CD14-positive monocyte (primary cell): ENCODE results near the gene DNMBP. TPM values are rescaled to one million over a fixed set of nuclear protein-coding genes. Genes with fewer than 3 reads are reported as not detected.

Source experiments
- DNase-seq, 3 donors: peaks; one replicate each; pipeline ENCODE4 v3.0.0-alpha.2; 2011 to 2022
- H2AFZ ChIP-seq: 2 replicates; pipeline ENCODE4 v1.6.0; 2012; ENCODE audit warnings: mild to moderate bottlenecking, low read depth, low read length, inconsistent platforms; ENCODE audit not compliant: insufficient read depth, poor library complexity, severe bottlenecking
- H3K27ac ChIP-seq, 2 donors: 1 replicate in 1 of 2; 2 replicates in 1 of 2; pipeline ENCODE4 v1.5.1; 2012 to 2013; ENCODE audit warnings: low read length in 2 of 2, control low read depth in 1 of 2, inconsistent platforms in 1 of 2, low read depth in 1 of 2, mild to moderate bottlenecking in 1 of 2
- H3K27me3 ChIP-seq, 2 donors: one replicate each; pipeline versions ENCODE4 v1.6.0 to v1.6.1; 2011 to 2013; ENCODE audit warnings: low read length in 2 of 2; ENCODE audit not compliant: control insufficient read depth in 2 of 2, insufficient read depth in 2 of 2
- H3K36me3 ChIP-seq, 2 donors: replicated peaks in 1 of 2; 1 replicate in 1 of 2; 2 replicates in 1 of 2; pipeline versions ENCODE4 v1.5.1 to v1.6.1; 2012 to 2013; ENCODE audit warnings: low read length in 2 of 2, control low read depth in 1 of 2, inconsistent platforms in 1 of 2, mild to moderate bottlenecking in 1 of 2; ENCODE audit not compliant: insufficient read depth in 2 of 2, control insufficient read depth in 1 of 2
- H3K4me1 ChIP-seq, 2 donors: 1 replicate in 1 of 2; 2 replicates in 1 of 2; pipeline versions ENCODE4 v1.5.1 to v1.6.1; 2012 to 2013; ENCODE audit warnings: low read length in 2 of 2, control low read depth in 1 of 2, inconsistent platforms in 1 of 2, mild to moderate bottlenecking in 1 of 2, moderate library complexity in 1 of 2; ENCODE audit not compliant: insufficient read depth in 2 of 2, control insufficient read depth in 1 of 2
- H3K4me2 ChIP-seq: replicated peaks from 2 replicates; pipeline ENCODE3; 2012; ENCODE audit warnings: low read length, moderate library complexity, mild to moderate bottlenecking; ENCODE audit not compliant: poor library complexity, severe bottlenecking; ENCODE audit errors: extremely low read depth
- H3K4me3 ChIP-seq, 3 experiments: fragments of 200-600 bp in 1 of 3; sonication (generic) in 1 of 3; replicated peaks in 1 of 3; 1 replicate in 2 of 3; 2 replicates in 1 of 3; pipeline ENCODE4 v1.5.1; 2011 to 2013; ENCODE audit warnings: low read length in 3 of 3, mild to moderate bottlenecking in 3 of 3, control low read depth in 2 of 3, low read depth in 2 of 3, inconsistent platforms in 1 of 3, moderate library complexity in 1 of 3
- H3K79me2 ChIP-seq: 2 replicates; pipeline ENCODE4 v1.6.0; 2012; ENCODE audit warnings: mild to moderate bottlenecking, control low read depth, inconsistent platforms, low read length, moderate library complexity; ENCODE audit not compliant: insufficient read depth
- H3K9ac ChIP-seq: 2 replicates; pipeline ENCODE4 v1.6.0; 2017; ENCODE audit warnings: low read length, mild to moderate bottlenecking; ENCODE audit not compliant: insufficient read depth, poor library complexity, severe bottlenecking
- H3K9me3 ChIP-seq, 2 donors: replicated peaks in 1 of 2; 1 replicate in 1 of 2; 2 replicates in 1 of 2; pipeline versions ENCODE4 v1.5.1 to v1.6.1; 2012 to 2013; ENCODE audit warnings: low read length in 2 of 2, control low read depth in 1 of 2; ENCODE audit not compliant: control insufficient read depth in 1 of 2, insufficient read depth in 1 of 2
- H4K20me1 ChIP-seq: 2 replicates; pipeline ENCODE4 v1.6.0; 2012; ENCODE audit warnings: mild to moderate bottlenecking, low read length, control low read depth, moderate library complexity; ENCODE audit not compliant: insufficient read depth
- H3K27ac Mint-ChIP-seq, 7 donors: one replicate each; pipeline ENCODE4 v1.8.0; 2020; ENCODE audit warnings: mild to moderate bottlenecking in 7 of 7, mixed read lengths in 7 of 7, moderate library complexity in 6 of 7, inconsistent platforms in 2 of 7
- H3K27me3 Mint-ChIP-seq, 3 donors: one replicate each; pipeline ENCODE4 v1.8.0; 2021 to 2022; ENCODE audit warnings: low read depth in 3 of 3, mild to moderate bottlenecking in 3 of 3, mixed read lengths in 3 of 3, moderate library complexity in 3 of 3, inconsistent platforms in 1 of 3
- H3K36me3 Mint-ChIP-seq, 2 donors: one replicate each; pipeline ENCODE4 v1.8.0; 2020; ENCODE audit warnings: mixed read lengths in 2 of 2, inconsistent platforms in 1 of 2, mild to moderate bottlenecking in 1 of 2
- H3K4me1 Mint-ChIP-seq: one replicate; pipeline ENCODE4 v1.8.0; 2020; ENCODE audit warnings: mild to moderate bottlenecking, mixed read lengths
- H3K4me3 Mint-ChIP-seq, 2 donors: one replicate each; pipeline ENCODE4 v1.8.0; 2020; ENCODE audit warnings: mild to moderate bottlenecking in 2 of 2, mixed read lengths in 2 of 2, moderate library complexity in 1 of 2
- H3K9me3 Mint-ChIP-seq, 7 donors: one replicate each; pipeline ENCODE4 v1.8.0; 2020 to 2022; ENCODE audit warnings: mixed read lengths in 7 of 7, mild to moderate bottlenecking in 6 of 7, moderate library complexity in 6 of 7, inconsistent platforms in 2 of 7
- CTCF ChIP-seq: fragments of 200-600 bp; IDR thresholded peaks from one replicate; pipeline ENCODE4 v1.8.0; 2022; ENCODE audit warnings: antibody characterized with exemption, mild to moderate bottlenecking
- WGBS: methylation state at CpG from one replicate; pipeline ENCODE4 v1.1.5; 2013; ENCODE audit warnings: missing lambda C conversion rate; ENCODE audit not compliant: insufficient coverage; 5-methylcytosine and 5-hydroxymethylcytosine counted together
- intact Hi-C, 2 donors: fragments of 100-400 bp; cut with micrococcal nuclease; formaldehyde crosslinking; loops; one replicate each; pipeline versions ENCODE4 v1.15.0 to v1.15.1; 2023
- polyA plus RNA-seq, 3 donors: library from polyadenylated mRNA; depleted of rRNA in 1 of 3; unstranded in 2 of 3; stranded (reverse) in 1 of 3; fragments of 300-500 nt in 2 of 3; fragments of >200 nt in 1 of 3; fragmentation: Illumina TruSeq in 2 of 3; gene quantifications; 1 replicate in 2 of 3; 2 replicates in 1 of 3; pipeline ENCODE4 v1.2.3, GENCODE V29; 2012 to 2021

Gene DNMBP
- polyA plus RNA-seq, 3 donors, result 0.83 to 10.3 (median 1.2) TPM

- Histone ChIP-seq H3K36me3 (peaks cover 0 to 5% of the 10 kb centered on the region in 2 donors), H3K4me3 (no peak overlapping the region), H3K9ac (no peak overlapping the region), H3K27me3 (no peaks in the 10 kb centered on the region), H2AFZ (no peak overlapping the region), H3K79me2 (peaks cover 11% of the 10 kb centered on the region), H3K9me3 (no peaks in the 10 kb centered on the region), H3K27ac (no peak overlapping the region), H3K4me2 (no peak overlapping the region), H3K4me1 (peaks cover 24 to 27% of the 10 kb centered on the region in 2 donors), H4K20me1 (no peaks in the 10 kb centered on the region)
- intact Hi-C loops, result no loop called here
- Mint-ChIP-seq H3K27me3 (peaks cover 0 to 4% (median 3%) of the 10 kb centered on the region in 3 donors), H3K27ac (peak overlapping the region in 3 of 7 donors; percentile 16 to 35 (median 21)), H3K4me1 (peaks cover 26% of the 10 kb centered on the region), H3K9me3 (no peaks in the 10 kb centered on the region), H3K36me3 (peaks cover 9 to 12% of the 10 kb centered on the region in 2 donors), H3K4me3 (no peak overlapping the region)
- 89% methylated on average over 3 of the region's 4 CpGs for WGBS
- no peak for DNase-seq
- TF ChIP-seq CTCF, result no peak
These were observed 12.8 kb downstream of the DNMBP start for GRCh38 chr10:99996671-99997648.

DNA sequence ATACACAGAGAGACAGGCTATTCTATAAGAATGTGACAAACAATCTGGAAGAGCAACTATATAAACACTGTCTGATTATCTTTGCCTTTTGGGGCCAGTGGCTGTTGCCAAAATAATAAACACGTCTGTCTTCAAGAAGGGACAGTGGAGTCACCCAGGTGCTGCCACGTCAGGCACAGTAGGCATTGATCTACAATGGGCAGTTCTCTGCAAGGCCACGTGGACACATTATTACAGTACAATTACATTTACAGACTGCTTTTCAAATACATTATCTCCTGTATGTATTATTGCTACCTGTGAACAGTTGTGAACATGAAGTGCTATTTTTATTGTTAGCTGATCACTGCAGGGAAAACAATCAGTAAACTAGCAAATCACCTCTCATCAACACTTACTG, 14.0 kb downstream of the DNMBP start:
- Histone ChIP-seq H3K4me2 (no peak overlapping the region), H3K27ac (peak overlapping the region in 1 of 2 donors; percentile 96)
- H3K4me3 Mint-ChIP-seq, result no peak overlapping the region

More for the DNA sequence above, 14.0 kb downstream of the DNMBP start:
- no peak for TF ChIP-seq CTCF
- Histone ChIP-seq H3K79me2 (peaks cover 7% of the 10 kb centered on the region), H3K4me1 (peaks cover 24 to 27% of the 10 kb centered on the region in 2 donors), H2AFZ (no peak overlapping the region), H3K9me3 (no peaks in the 10 kb centered on the region), H3K27me3 (no peaks in the 10 kb centered on the region), H3K9ac (no peak overlapping the region), H3K4me3 (no peak overlapping the region), H3K36me3 (peaks cover 0 to 5% of the 10 kb centered on the region in 2 donors), H4K20me1 (no peaks in the 10 kb centered on the region)
- Mint-ChIP-seq H3K4me1 (peaks cover 26% of the 10 kb centered on the region), H3K27ac (peak overlapping the region; percentile 97 to 99 (median 98)), H3K27me3 (peaks cover 0 to 4% (median 3%) of the 10 kb centered on the region in 3 donors), H3K36me3 (peaks cover 9 to 12% of the 10 kb centered on the region in 2 donors), H3K9me3 (no peaks in the 10 kb centered on the region)
- no peak for DNase-seq
- WGBS, result no CpG with 5 or more reads among the region's 3 CpGs
- intact Hi-C loops, result loop anchor here in 1 of 2 donors (2.0 kb wide), 1 partner anchor 13 kb away; the partner anchor contains the start of gene DNMBP
